GM12864 (cell line): Measurements from ENCODE around the gene NEO1.
A peak's percentile ranks its signal among the peaks of the same experiment; 100 is the strongest.

Source experiments
- DNase-seq: peaks from one replicate; pipeline ENCODE4 v3.0.0-alpha.2; 2011; ENCODE audit warnings: low read depth
- H3K4me3 ChIP-seq: 2 replicates; pipeline ENCODE4 v1.5.1; 2011; ENCODE audit warnings: mild to moderate bottlenecking, low read depth, low read length, control low read depth
- CTCF ChIP-seq: IDR thresholded peaks from 2 replicates; pipeline ENCODE4 v1.5.1; 2011; ENCODE audit warnings: low read depth, mild to moderate bottlenecking, moderate library complexity, low read length, control low read depth, inconsistent platforms; ENCODE audit errors: missing control alignments

The NEO1 gene

GRCh38 chr15:73231661-73232419 is 179.6 kb downstream of the NEO1 start:
- no peak for DNase-seq
- no peak for TF ChIP-seq CTCF
- no peak overlapping the region for H3K4me3 ChIP-seq

GRCh38 chr15:73232776-73233175 is 180.5 kb downstream of the NEO1 start:
- no peak for DNase-seq
- H3K4me3 ChIP-seq, result no peak overlapping the region
- TF ChIP-seq CTCF, result no peak

GRCh38 chr15:73233623-73234022 is 181.4 kb downstream of the NEO1 start:
- TF ChIP-seq CTCF, result no peak
- H3K4me3 ChIP-seq, result no peak overlapping the region
- no peak for DNase-seq

- TF ChIP-seq CTCF, result no peak
- no peak for DNase-seq
- no peak overlapping the region for H3K4me3 ChIP-seq
Observed at GRCh38 chr15:73237910-73238309, 185.6 kb downstream of the NEO1 start.

GRCh38 chr15:73239564-73240215 is 187.4 kb downstream of the NEO1 start:
- TF ChIP-seq CTCF, result no peak
- no peak for DNase-seq
- no peak overlapping the region for H3K4me3 ChIP-seq

- DNase-seq, result peak; percentile 49
- peak; percentile 70 for TF ChIP-seq CTCF
- H3K4me3 ChIP-seq, result no peak overlapping the region
Observed at GRCh38 chr15:73240866-73241499, 188.7 kb downstream of the NEO1 start.

GRCh38 chr15:73244333-73244732 is 192.1 kb downstream of the NEO1 start:
- H3K4me3 ChIP-seq, result no peak overlapping the region
- peak; percentile 62 for TF ChIP-seq CTCF
- no peak for DNase-seq
